Omental fat pad (tissue), 4 donors: ENCODE measurements around the gene ARHGEF3. TPM values are rescaled to one million over a fixed set of nuclear protein-coding genes. Genes with fewer than 3 reads are reported as not detected.
A peak's percentile ranks its signal among the peaks of the same experiment; 100 is the strongest.

Experiments
- ATAC-seq: fragments of 150-250 bp; one replicate; pipeline ENCODE4 v1.9.1; 2016; ENCODE audit warnings: mild to moderate bottlenecking, moderate library complexity; ENCODE audit not compliant: low FRiP score
- DNase-seq: peaks from one replicate; pipeline ENCODE4 v3.0.0-alpha.2; 2019; ENCODE audit warnings: low spot score
- total RNA-seq, 4 donors: library from RNA; depleted of rRNA; stranded (reverse); fragments of >200 nt; gene quantifications; one replicate each; pipeline ENCODE4 v1.1.0, GENCODE V29; 2016
- TF ChIP-seq, protein P1 (sequence below), 3 donors: fragments of 450-650 bp; IDR thresholded peaks; one replicate each; pipeline ENCODE4 v1.5.1; 2016 to 2017; ENCODE audit warnings: antibody characterized with exemption in 3 of 3, mild to moderate bottlenecking in 3 of 3, moderate library complexity in 2 of 3

The ARHGEF3 gene, protein sequence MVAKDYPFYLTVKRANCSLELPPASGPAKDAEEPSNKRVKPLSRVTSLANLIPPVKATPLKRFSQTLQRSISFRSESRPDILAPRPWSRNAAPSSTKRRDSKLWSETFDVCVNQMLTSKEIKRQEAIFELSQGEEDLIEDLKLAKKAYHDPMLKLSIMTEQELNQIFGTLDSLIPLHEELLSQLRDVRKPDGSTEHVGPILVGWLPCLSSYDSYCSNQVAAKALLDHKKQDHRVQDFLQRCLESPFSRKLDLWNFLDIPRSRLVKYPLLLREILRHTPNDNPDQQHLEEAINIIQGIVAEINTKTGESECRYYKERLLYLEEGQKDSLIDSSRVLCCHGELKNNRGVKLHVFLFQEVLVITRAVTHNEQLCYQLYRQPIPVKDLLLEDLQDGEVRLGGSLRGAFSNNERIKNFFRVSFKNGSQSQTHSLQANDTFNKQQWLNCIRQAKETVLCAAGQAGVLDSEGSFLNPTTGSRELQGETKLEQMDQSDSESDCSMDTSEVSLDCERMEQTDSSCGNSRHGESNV
- total RNA-seq: 10 to 100 TPM; 16.9 to 26.3 (median 21.9) TPM

DNA sequence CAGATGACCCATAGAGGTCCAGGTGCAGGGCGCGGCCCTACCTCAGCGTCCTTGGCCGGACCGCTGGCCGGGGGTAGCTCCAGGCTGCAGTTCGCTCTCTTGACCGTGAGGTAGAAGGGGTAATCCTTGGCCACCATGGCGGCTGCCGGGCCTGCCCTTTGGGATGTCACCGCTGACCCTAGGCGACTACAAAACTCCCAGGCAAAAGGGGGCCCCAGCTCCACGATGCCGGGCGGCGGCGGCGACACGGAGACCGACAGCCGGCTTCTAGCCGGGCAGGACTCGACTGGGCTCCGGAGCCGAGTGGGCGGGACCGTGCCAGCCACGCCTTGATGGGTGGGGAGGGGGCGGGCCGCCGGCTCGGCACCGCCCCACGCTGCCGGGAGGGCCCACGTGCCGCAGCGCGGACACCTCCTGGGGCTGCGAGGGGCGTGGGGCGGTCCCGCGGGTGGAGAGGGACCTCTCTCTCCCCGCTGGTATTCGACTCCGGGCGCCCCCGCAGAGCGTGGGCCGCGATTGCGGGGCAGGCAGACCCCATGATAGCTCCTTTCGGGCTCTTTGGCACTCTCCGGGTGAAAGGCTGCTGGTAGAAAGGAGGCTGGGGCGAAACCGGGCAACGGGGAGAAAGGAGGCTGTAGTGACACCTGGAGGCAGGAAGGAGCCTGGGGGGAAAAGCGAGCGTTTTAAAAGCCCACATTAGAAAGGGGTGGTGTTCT lies at the start of gene ARHGEF3:
Gene ARHGEF3, minus strand, starts transcription at position 288 of the 716 bp plus-strand sequence. Its CDS starts 151 bp downstream, at position 137.
- TF ChIP-seq, protein P1, sequence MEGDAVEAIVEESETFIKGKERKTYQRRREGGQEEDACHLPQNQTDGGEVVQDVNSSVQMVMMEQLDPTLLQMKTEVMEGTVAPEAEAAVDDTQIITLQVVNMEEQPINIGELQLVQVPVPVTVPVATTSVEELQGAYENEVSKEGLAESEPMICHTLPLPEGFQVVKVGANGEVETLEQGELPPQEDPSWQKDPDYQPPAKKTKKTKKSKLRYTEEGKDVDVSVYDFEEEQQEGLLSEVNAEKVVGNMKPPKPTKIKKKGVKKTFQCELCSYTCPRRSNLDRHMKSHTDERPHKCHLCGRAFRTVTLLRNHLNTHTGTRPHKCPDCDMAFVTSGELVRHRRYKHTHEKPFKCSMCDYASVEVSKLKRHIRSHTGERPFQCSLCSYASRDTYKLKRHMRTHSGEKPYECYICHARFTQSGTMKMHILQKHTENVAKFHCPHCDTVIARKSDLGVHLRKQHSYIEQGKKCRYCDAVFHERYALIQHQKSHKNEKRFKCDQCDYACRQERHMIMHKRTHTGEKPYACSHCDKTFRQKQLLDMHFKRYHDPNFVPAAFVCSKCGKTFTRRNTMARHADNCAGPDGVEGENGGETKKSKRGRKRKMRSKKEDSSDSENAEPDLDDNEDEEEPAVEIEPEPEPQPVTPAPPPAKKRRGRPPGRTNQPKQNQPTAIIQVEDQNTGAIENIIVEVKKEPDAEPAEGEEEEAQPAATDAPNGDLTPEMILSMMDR (IDR thresholded peaks at IDR 0.05): peak in 1 of 3 donors; percentile 23
- DNase-seq (peak; percentile 46), ATAC-seq (peak; percentile 95)

DNA sequence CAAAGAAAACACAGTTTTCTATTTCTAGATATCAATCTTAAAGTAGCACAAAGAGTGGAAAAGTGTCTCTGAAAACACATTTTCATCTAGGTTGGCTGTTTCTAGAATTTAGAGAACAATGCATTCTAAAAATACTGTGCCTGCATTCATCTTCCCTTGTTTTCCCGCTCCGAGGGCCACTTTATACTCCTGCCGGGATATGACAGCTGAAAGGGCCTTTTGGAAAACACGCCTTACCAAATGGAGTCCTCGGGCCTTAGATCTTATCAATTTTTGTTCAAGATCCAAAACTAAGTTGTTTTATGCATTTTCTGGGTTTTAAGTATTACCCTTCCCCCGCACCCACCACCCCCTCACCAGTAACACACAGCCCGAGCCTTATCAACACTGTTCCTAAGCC lies 47.9 kb upstream of the ARHGEF3 start:
- ATAC-seq (no peak), DNase-seq (no peak)
- TF ChIP-seq, protein P1 (IDR thresholded peaks at IDR 0.05): no peak

DNA sequence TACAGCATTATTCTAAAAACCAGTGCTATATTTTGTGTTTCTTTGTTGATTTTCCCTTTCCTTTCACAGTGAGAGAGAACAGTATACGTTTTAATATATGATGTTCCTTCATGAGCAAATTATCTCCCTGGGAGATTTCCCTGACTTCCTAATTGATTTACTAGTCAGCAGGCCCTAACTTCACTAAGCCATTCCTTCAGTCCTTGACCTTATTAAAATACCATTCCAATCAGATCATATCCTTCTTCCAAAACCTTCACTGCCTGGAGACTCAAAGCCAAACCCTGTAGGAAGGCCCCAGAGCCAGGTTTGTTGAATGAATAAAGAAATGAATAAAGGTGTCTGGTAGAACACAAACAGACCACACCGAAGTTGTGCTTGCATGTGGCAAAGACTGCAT lies 43.8 kb upstream of the ARHGEF3 start:
- TF ChIP-seq, protein P1 (IDR thresholded peaks at IDR 0.05): no peak
- no peak for ATAC-seq
- no peak for DNase-seq

DNA sequence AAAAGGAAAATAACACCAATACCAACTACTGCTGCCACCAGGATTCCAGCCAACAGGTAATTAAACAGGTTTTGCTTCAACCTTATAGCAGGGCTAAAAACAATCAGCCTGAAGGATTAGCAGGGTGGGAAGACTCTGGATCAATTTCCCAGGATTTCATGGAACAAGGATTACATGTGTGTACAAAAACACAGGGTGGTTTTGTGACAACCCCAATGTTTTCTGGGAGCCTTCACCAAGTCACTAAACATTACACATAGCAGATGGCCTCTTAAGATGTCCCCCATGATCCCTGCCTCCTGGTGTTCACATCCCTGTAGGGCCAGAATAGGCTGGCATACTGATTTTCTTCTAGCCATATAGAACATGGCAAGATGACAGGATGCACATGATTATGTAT lies 42.8 kb upstream of the ARHGEF3 start:
- ATAC-seq (no peak), DNase-seq (no peak)
- TF ChIP-seq, protein P1 (IDR thresholded peaks at IDR 0.05): no peak

DNA sequence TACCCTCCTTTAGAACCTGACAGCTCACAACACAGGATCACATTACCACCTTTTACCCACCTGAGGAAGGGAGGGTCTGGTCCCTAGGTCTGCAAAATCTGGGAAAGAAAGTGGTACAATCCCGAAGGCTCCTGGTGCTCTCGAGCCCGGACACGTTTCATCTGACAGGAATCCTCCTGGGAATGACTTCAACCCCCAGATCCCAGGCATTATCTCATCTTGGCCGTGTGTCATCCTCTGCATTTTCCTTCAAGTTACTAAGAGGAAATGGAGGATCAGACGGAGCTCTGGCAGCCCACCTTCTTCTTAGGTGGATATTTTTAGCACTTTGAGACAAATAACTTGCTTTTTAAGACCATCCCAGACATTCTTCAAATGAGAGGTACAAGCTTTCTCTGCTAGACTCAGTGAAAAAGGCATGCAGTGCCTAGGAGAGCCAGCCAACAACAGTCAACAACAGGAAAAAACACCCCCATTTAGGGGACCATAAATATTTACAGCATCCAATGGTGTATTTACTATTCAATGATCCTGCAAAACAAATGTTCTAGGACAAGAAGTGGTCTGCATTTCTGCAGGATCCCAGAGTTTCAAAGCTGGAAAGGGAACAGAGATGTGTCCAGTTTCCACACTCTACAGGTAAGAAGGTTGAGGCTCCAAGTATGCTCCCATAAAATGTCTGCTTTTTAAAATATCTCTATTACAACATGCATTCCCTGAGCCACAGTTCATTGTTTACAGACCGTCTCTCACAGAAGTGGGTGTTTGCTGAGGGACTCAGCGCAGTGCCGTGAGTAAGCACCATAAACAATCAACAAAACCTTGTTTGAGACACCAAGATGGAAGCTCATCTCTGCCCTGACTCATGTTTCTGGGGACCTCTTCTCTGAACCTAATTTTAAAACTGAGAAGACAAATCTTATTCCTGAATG lies 38.3 kb upstream of the ARHGEF3 start:
- DNase-seq (no peak), ATAC-seq (no peak)
- TF ChIP-seq, protein P1 (IDR thresholded peaks at IDR 0.05): no peak

DNA sequence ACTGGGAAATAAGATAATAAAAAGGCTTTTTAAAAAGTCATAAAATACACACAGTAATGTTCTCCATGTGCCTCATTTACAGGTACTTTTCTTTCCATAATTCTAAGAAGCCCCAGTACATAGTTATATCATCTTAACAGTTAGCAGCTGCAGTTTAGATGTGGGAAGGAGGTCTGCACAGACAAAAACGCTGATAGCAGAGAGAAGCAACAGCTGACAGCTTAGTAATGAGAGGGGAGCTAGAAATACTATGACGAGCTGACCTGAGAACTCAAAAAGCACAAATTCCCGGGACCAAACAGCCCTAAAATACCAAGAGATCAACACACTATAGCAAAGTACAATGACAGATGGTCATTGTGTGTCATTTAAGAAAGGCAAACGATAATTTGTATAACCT lies 36.7 kb upstream of the ARHGEF3 start:
- ATAC-seq: no peak
- TF ChIP-seq, protein P1 (IDR thresholded peaks at IDR 0.05): no peak
- DNase-seq: no peak
